Activated T-cell treated with anti-CD3 and anti-CD28 coated beads, Interleukin-2, amount 50 U/mL, for 4 hours (primary cell): ENCODE measurements around the gene PIAS3. TPM values are rescaled to one million over a fixed set of nuclear protein-coding genes. Genes with fewer than 3 reads are reported as not detected.
A peak's percentile ranks its signal among the peaks of the same experiment; 100 is the strongest.

Source experiments
- ATAC-seq, 2 donors: fragments of 200-7000 bp; cut with Tn5 transposase; one replicate each; pipeline ENCODE4 v1.10.0; 2021
- DNase-seq: peaks from one replicate; pipeline ENCODE4 v3.0.0-alpha.2; 2020
- H3K27me3 Mint-ChIP-seq: one replicate; pipeline ENCODE4 v1.8.0; 2021; ENCODE audit warnings: low read depth, mixed read lengths
- H3K36me3 Mint-ChIP-seq: one replicate; pipeline ENCODE4 v1.8.0; 2022; ENCODE audit warnings: mixed read lengths; ENCODE audit not compliant: insufficient read depth
- H3K4me1 Mint-ChIP-seq: one replicate; pipeline ENCODE4 v1.8.0; 2021; ENCODE audit warnings: low read depth, mixed read lengths
- H3K4me3 Mint-ChIP-seq: one replicate; pipeline ENCODE4 v1.8.0; 2021; ENCODE audit warnings: mild to moderate bottlenecking, moderate library complexity, mixed read lengths
- H3K9me3 Mint-ChIP-seq: one replicate; pipeline ENCODE4 v1.8.0; 2021; ENCODE audit warnings: mixed read lengths
- total RNA-seq, 3 donors: library from RNA; stranded (reverse); gene quantifications; one replicate each; pipeline ENCODE4 v1.2.1, GENCODE V29; 2021

Gene PIAS3
- total RNA-seq, 3 donors from 2014 or later = 10.6 to 14.2 (median 12.0) TPM

- H3K4me3 Mint-ChIP-seq = peak overlapping the region; percentile 42
- H3K4me1 Mint-ChIP-seq = peaks cover 18% of the 10 kb centered on the region
- DNase-seq = no peak
- H3K36me3 Mint-ChIP-seq = no peaks in the 10 kb centered on the region
- no peak for ATAC-seq
- peaks cover 24% of the 10 kb centered on the region for H3K27me3 Mint-ChIP-seq
- no peaks in the 10 kb centered on the region for H3K9me3 Mint-ChIP-seq
These were observed 27.9 kb upstream of the PIAS3 start for GRCh38 chr1:145886816-145887215.

GRCh38 chr1:145886390-145886789 lies 27.5 kb upstream of the PIAS3 start:
- no peaks in the 10 kb centered on the region for H3K36me3 Mint-ChIP-seq
- peaks cover 24% of the 10 kb centered on the region for H3K27me3 Mint-ChIP-seq
- peaks cover 18% of the 10 kb centered on the region for H3K4me1 Mint-ChIP-seq
- H3K4me3 Mint-ChIP-seq = peak overlapping the region; percentile 82
- DNase-seq = no peak
- H3K9me3 Mint-ChIP-seq = no peaks in the 10 kb centered on the region
- peak in 1 of 2 donors; percentile 9 for ATAC-seq

- no peaks in the 10 kb centered on the region for H3K36me3 Mint-ChIP-seq
- ATAC-seq (peak; percentile 99 to 100), DNase-seq (peak; percentile 79)
- H3K4me3 Mint-ChIP-seq = peak within 1 kb of the TSS; percentile 82
- no peaks in the 10 kb centered on the region for H3K9me3 Mint-ChIP-seq
- H3K4me1 Mint-ChIP-seq = peaks cover 18% of the 10 kb centered on the region
- H3K27me3 Mint-ChIP-seq = peaks cover 24% of the 10 kb centered on the region
These were observed 26.9 kb upstream of the PIAS3 start, which contains the start of gene ANKRD35 for GRCh38 chr1:145885738-145886287. TSS of gene ANKRD35 (minus strand) at chr1:145885866. CDS start at chr1:145885758, 108 bp downstream.

GRCh38 chr1:145884675-145885074 lies 25.8 kb upstream of the PIAS3 start:
- no peaks in the 10 kb centered on the region for H3K36me3 Mint-ChIP-seq
- ATAC-seq = no peak
- no peak for DNase-seq
- peaks cover 24% of the 10 kb centered on the region for H3K27me3 Mint-ChIP-seq
- H3K4me1 Mint-ChIP-seq = peaks cover 18% of the 10 kb centered on the region
- no peaks in the 10 kb centered on the region for H3K9me3 Mint-ChIP-seq
- H3K4me3 Mint-ChIP-seq = peak overlapping the region; percentile 82

- Mint-ChIP-seq H3K4me1 (peaks cover 2% of the 10 kb centered on the region), H3K36me3 (no peaks in the 10 kb centered on the region), H3K9me3 (no peaks in the 10 kb centered on the region), H3K4me3 (no peak overlapping the region), H3K27me3 (peaks cover 25% of the 10 kb centered on the region)
- DNase-seq (no peak), ATAC-seq (no peak)
These were observed 20.9 kb upstream of the PIAS3 start for GRCh38 chr1:145879775-145880174.

- DNase-seq (no peak), ATAC-seq (no peak)
- Mint-ChIP-seq H3K36me3 (no peaks in the 10 kb centered on the region), H3K9me3 (no peaks in the 10 kb centered on the region), H3K27me3 (peaks cover 20% of the 10 kb centered on the region), H3K4me3 (no peak overlapping the region), H3K4me1 (no peaks in the 10 kb centered on the region)
These were observed 19.8 kb upstream of the PIAS3 start for GRCh38 chr1:145878724-145879123.

GRCh38 chr1:145877923-145878486 lies 19.1 kb upstream of the PIAS3 start:
- peaks cover 15% of the 10 kb centered on the region for H3K27me3 Mint-ChIP-seq
- H3K4me3 Mint-ChIP-seq = no peak overlapping the region
- DNase-seq = no peak
- no peaks in the 10 kb centered on the region for H3K36me3 Mint-ChIP-seq
- no peak for ATAC-seq
- H3K9me3 Mint-ChIP-seq = no peaks in the 10 kb centered on the region
- H3K4me1 Mint-ChIP-seq = peaks cover under 1% of the 10 kb centered on the region

- H3K27me3 Mint-ChIP-seq = peaks cover 10% of the 10 kb centered on the region
- ATAC-seq = no peak
- no peaks in the 10 kb centered on the region for H3K36me3 Mint-ChIP-seq
- H3K9me3 Mint-ChIP-seq = no peaks in the 10 kb centered on the region
- DNase-seq = no peak
- peaks cover 17% of the 10 kb centered on the region for H3K4me1 Mint-ChIP-seq
- H3K4me3 Mint-ChIP-seq = no peak overlapping the region
These were observed 15.8 kb upstream of the PIAS3 start for GRCh38 chr1:145874646-145875045.

- H3K4me3 Mint-ChIP-seq = peak overlapping the region; percentile 76
- H3K9me3 Mint-ChIP-seq = no peaks in the 10 kb centered on the region
- peaks cover 17% of the 10 kb centered on the region for H3K4me1 Mint-ChIP-seq
- ATAC-seq = peak; percentile 75 to 82
- no peaks in the 10 kb centered on the region for H3K36me3 Mint-ChIP-seq
- DNase-seq = peak; percentile 27
- peaks cover 10% of the 10 kb centered on the region for H3K27me3 Mint-ChIP-seq
These were observed 13.4 kb upstream of the PIAS3 start for GRCh38 chr1:145871994-145872924.

GRCh38 chr1:145868232-145868631 lies 9.4 kb upstream of the PIAS3 start:
- Mint-ChIP-seq H3K4me3 (no peak overlapping the region), H3K9me3 (no peaks in the 10 kb centered on the region), H3K36me3 (no peaks in the 10 kb centered on the region), H3K27me3 (peaks cover 3% of the 10 kb centered on the region), H3K4me1 (peaks cover 17% of the 10 kb centered on the region)
- DNase-seq = no peak
- ATAC-seq = no peak

GRCh38 chr1:145863282-145864018 lies 4.6 kb upstream of the PIAS3 start:
- peaks cover 3% of the 10 kb centered on the region for H3K4me1 Mint-ChIP-seq
- no peak for ATAC-seq
- H3K36me3 Mint-ChIP-seq = no peaks in the 10 kb centered on the region
- H3K4me3 Mint-ChIP-seq = no peak overlapping the region
- peaks cover 3% of the 10 kb centered on the region for H3K27me3 Mint-ChIP-seq
- DNase-seq = no peak
- H3K9me3 Mint-ChIP-seq = no peaks in the 10 kb centered on the region

GRCh38 chr1:145859491-145860023 lies 676 bp upstream of the PIAS3 start:
- peak; percentile 65 for DNase-seq
- ATAC-seq = peak; percentile 74 to 77
- H3K9me3 Mint-ChIP-seq = no peaks in the 10 kb centered on the region

GRCh38 chr1:145858238-145858900 lies 512 bp downstream of the PIAS3 start:
- Mint-ChIP-seq H3K4me3 (peak overlapping the region; percentile 95), H3K9me3 (no peaks in the 10 kb centered on the region), H3K4me1 (peaks cover 9% of the 10 kb centered on the region), H3K36me3 (peaks cover 7% of the 10 kb centered on the region), H3K27me3 (no peaks in the 10 kb centered on the region)
- DNase-seq (peak; percentile 55), ATAC-seq (peak; percentile 53)

More at GRCh38 chr1:145859491-145860023, 676 bp upstream of the PIAS3 start:
- Mint-ChIP-seq H3K4me1 (peaks cover 9% of the 10 kb centered on the region), H3K4me3 (peak overlapping the region; percentile 95), H3K36me3 (peaks cover 7% of the 10 kb centered on the region), H3K27me3 (peaks cover 3% of the 10 kb centered on the region)
